OCI-LY7 (cell line): ENCODE results near the gene TOP2A. TPM values are rescaled to one million over a fixed set of nuclear protein-coding genes. Genes with fewer than 3 reads are reported as not detected.

ENCODE experiments used
- BruUV-seq: library from RNA; stranded (reverse); fragments of 400-500 nt; replicated peaks from 2 replicates; lab custom pipeline; 2021; lab: Mats Ljungman, UMichigan
- CTCF ChIA-PET: fragments of 300-600 bp; sonication (Branson Sonifier 250); formaldehyde crosslinking; loops from one replicate; lab custom pipeline; 2022; ENCODE audit warnings: antibody characterized with exemption; ENCODE audit not compliant: unreplicated experiment; lab: Charles Lee
- POLR2A ChIA-PET: fragments of 300-600 bp; sonication (Branson Sonifier 250); formaldehyde crosslinking; loops from one replicate; lab custom pipeline; 2022; ENCODE audit warnings: antibody characterized with exemption; lab: Charles Lee
- DNase-seq: peaks from one replicate; pipeline ENCODE4 v3.0.0-alpha.2; 2015; ENCODE audit warnings: low spot score
- H2AFZ ChIP-seq: fragments of 200-600 bp; sonication (generic), shearing (Covaris generic); 2 replicates; pipeline ENCODE4 v1.6.1; 2014; ENCODE audit warnings: mild to moderate bottlenecking, antibody characterized with exemption, low read length, moderate library complexity
- H3K27ac ChIP-seq: fragments of 200-600 bp; sonication (generic); 2 replicates; pipeline ENCODE4 v1.5.1; 2014; ENCODE audit warnings: mixed run types, low read depth, mild to moderate bottlenecking, moderate library complexity, low read length, inconsistent platforms; ENCODE audit not compliant: poor library complexity, severe bottlenecking
- H3K36me3 ChIP-seq: fragments of 200-600 bp; sonication (generic); 2 replicates; pipeline ENCODE4 v1.6.1; 2014; ENCODE audit warnings: mild to moderate bottlenecking, antibody characterized with exemption, low read length, moderate library complexity, mixed read lengths; ENCODE audit not compliant: insufficient read depth
- H3K4me1 ChIP-seq: fragments of 200-600 bp; sonication (generic); 2 replicates; pipeline ENCODE4 v1.5.1; 2014; ENCODE audit warnings: mild to moderate bottlenecking, low read length; ENCODE audit not compliant: insufficient read depth, poor library complexity, severe bottlenecking
- H3K4me2 ChIP-seq: fragments of 200-600 bp; sonication (generic); 2 replicates; pipeline ENCODE4 v1.6.1; 2014; ENCODE audit warnings: mild to moderate bottlenecking, low read length
- H3K4me3 ChIP-seq: fragments of 200-600 bp; sonication (generic); 2 replicates; pipeline ENCODE4 v1.5.1; 2014; ENCODE audit warnings: mild to moderate bottlenecking, low read depth, low read length; ENCODE audit not compliant: poor library complexity, severe bottlenecking
- H3K79me2 ChIP-seq: fragments of 200-600 bp; sonication (generic); 2 replicates; pipeline ENCODE4 v1.6.1; 2016; ENCODE audit warnings: low read depth, mild to moderate bottlenecking, low read length, moderate library complexity, mixed read lengths; ENCODE audit not compliant: insufficient read depth
- H3K9me2 ChIP-seq: fragments of 200-600 bp; sonication (generic); 2 replicates; pipeline ENCODE4 v1.6.1; 2016; ENCODE audit warnings: mild to moderate bottlenecking, low read length, mixed read lengths; ENCODE audit not compliant: insufficient read depth
- H3K9me3 ChIP-seq: fragments of 200-600 bp; sonication (generic); 2 replicates; pipeline ENCODE4 v1.6.1; 2014; ENCODE audit warnings: mild to moderate bottlenecking, mixed run types, low read length, mixed read lengths
- H4K20me1 ChIP-seq: fragments of 200-600 bp; sonication (generic); 2 replicates; pipeline ENCODE4 v1.6.1; 2014; ENCODE audit warnings: mild to moderate bottlenecking, antibody characterized with exemption, low read length, moderate library complexity, mixed read lengths; ENCODE audit not compliant: insufficient read depth
- EZH2phosphoT487 ChIP-seq: fragments of 200-600 bp; sonication (generic); IDR thresholded peaks from 2 replicates; pipeline ENCODE4 v1.6.1; 2018; ENCODE audit warnings: low read depth, borderline replicate concordance, mild to moderate bottlenecking, mixed run types, antibody characterized with exemption, low read length, moderate library complexity, mixed read lengths
- intact Hi-C: fragments of 100-400 bp; cut with micrococcal nuclease; formaldehyde crosslinking; loops from one replicate; pipeline ENCODE4 v1.10.0; 2022; ENCODE audit not compliant: unreplicated experiment
- total RNA-seq, 2 experiments: library from RNA; depleted of rRNA in 1 of 2; stranded (reverse); fragments of >200 nt in 1 of 2; shearing (Covaris generic) in 1 of 2; gene quantifications; 2 replicates each; pipeline ENCODE4 v1.2.3, GENCODE V29; 2014 to 2022
- TF ChIP-seq, protein P1 (sequence below): fragments of 200-600 bp; sonication (generic); conservative IDR thresholded peaks from 2 replicates; pipeline ENCODE4 v1.5.1; 2014; ENCODE audit warnings: mild to moderate bottlenecking, antibody characterized with exemption, low read length, moderate library complexity, mixed read lengths

The TOP2A gene
- total RNA-seq, 2 experiments from 2014 or later = 293 to 340 TPM

DNA sequence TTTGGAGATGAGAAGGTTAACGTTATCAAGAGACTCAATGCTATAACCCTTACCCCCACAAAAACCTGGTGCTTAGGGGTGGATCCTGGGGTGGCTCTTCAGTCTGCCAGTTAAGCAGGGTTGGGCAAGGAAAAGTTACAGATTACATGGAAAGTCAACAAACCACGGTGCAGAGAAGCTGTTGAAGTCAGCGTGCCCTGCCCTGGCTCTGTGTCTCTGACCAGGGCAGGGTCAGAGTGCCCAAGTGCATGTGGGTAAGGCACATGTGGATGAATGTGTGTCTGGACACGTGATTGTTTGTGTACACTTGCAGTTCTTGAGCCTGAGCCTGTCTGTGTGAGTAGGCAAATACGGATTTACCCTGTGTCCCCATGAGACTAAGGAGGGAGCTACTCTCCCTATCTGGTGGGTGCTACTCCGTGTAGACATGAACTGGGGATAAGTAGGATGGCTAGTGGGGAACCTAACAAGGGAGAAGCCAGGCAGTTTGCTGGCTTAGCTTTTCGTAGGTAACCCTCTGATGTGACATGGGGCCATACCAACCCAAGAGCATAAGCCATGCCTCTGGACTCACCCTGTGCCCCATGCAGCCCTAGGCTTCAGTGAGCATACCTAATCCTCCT lies 31.1 kb upstream of the TOP2A start:
- Histone ChIP-seq H3K4me3 (no peak overlapping the region), H3K9me3 (no peaks in the 10 kb centered on the region), H3K79me2 (no peaks in the 10 kb centered on the region), H3K9me2 (no peaks in the 10 kb centered on the region), H4K20me1 (no peaks in the 10 kb centered on the region), H2AFZ (no peak overlapping the region), H3K36me3 (no peaks in the 10 kb centered on the region), H3K4me2 (no peak overlapping the region), H3K27ac (no peak overlapping the region), H3K4me1 (no peaks in the 10 kb centered on the region)
- intact Hi-C loops = no loop called here
- TF ChIP-seq EZH2phosphoT487 = no peak
- TF ChIP-seq, protein P1, sequence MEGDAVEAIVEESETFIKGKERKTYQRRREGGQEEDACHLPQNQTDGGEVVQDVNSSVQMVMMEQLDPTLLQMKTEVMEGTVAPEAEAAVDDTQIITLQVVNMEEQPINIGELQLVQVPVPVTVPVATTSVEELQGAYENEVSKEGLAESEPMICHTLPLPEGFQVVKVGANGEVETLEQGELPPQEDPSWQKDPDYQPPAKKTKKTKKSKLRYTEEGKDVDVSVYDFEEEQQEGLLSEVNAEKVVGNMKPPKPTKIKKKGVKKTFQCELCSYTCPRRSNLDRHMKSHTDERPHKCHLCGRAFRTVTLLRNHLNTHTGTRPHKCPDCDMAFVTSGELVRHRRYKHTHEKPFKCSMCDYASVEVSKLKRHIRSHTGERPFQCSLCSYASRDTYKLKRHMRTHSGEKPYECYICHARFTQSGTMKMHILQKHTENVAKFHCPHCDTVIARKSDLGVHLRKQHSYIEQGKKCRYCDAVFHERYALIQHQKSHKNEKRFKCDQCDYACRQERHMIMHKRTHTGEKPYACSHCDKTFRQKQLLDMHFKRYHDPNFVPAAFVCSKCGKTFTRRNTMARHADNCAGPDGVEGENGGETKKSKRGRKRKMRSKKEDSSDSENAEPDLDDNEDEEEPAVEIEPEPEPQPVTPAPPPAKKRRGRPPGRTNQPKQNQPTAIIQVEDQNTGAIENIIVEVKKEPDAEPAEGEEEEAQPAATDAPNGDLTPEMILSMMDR = no peak
- ChIA-PET CTCF (no interaction called here), POLR2A (no interaction called here)
- no TSS peak for BruUV-seq
- no peak for DNase-seq

DNA sequence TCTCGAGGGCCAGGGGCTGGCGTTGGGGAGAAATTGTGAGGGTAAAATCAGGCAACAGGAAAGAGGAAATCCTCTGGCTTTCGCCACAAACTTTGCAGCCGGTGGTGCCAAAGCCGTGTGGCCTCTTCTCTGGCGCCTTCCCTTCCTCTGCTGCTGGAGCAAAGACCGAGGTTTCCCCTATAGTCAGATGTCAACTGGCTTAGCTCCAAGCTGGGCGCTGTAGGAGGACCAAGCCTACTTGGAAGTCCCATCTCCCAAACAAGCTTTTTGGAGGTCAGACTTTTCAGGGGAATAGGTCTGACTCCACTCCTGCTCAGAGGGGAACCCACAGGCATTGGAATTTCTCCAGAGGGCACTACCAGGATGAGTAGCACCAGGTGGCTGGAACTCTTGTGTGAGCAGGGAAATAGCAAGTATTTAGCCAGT lies 30.5 kb upstream of the TOP2A start:
- TF ChIP-seq, protein P1 = no peak
- TF ChIP-seq EZH2phosphoT487 = no peak

DNA sequence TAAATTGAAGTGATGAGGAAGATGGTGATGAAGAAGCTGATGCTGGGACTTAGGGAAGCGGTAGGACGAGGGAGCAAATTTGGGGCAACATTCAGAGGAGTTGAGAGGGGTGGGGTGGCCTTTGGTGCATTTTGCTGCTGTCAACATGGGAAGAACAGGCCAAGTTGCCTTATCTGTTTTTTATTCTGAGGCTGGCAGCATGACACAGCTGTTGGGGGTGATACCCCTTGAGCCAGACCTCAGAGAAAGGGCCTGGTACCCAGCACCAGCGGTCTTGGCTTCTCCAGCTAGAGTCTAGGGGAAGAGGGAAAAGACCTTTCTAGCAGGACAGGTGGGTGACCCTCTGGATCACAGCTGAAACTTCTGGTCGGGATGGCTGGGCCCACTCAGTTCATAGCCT lies 30.1 kb upstream of the TOP2A start:
- no peak overlapping the region for H3K27ac ChIP-seq
- H3K9me2 ChIP-seq = no peaks in the 10 kb centered on the region
- H3K36me3 ChIP-seq = no peaks in the 10 kb centered on the region
- TF ChIP-seq EZH2phosphoT487 = no peak
- TF ChIP-seq, protein P1 = no peak
- CTCF ChIA-PET = interaction anchor here (0.6 kb wide), 1 partner anchor 354 kb away, joined by 3 read pairs; no protein-coding TSS in a partner anchor
- DNase-seq = no peak
- no peaks in the 10 kb centered on the region for H3K79me2 ChIP-seq
- POLR2A ChIA-PET = no interaction called here
- no peak overlapping the region for H2AFZ ChIP-seq
- BruUV-seq = no TSS peak
- no peaks in the 10 kb centered on the region for H3K9me3 ChIP-seq
- intact Hi-C loops = no loop called here
- no peak overlapping the region for H3K4me3 ChIP-seq
- no peaks in the 10 kb centered on the region for H3K4me1 ChIP-seq
- no peaks in the 10 kb centered on the region for H4K20me1 ChIP-seq
- H3K4me2 ChIP-seq = no peak overlapping the region

More for the DNA sequence above, 30.5 kb upstream of the TOP2A start:
- Histone ChIP-seq H3K4me1 (no peaks in the 10 kb centered on the region), H3K4me2 (no peak overlapping the region), H3K27ac (no peak overlapping the region), H3K4me3 (no peak overlapping the region), H3K79me2 (no peaks in the 10 kb centered on the region), H3K9me3 (no peaks in the 10 kb centered on the region), H4K20me1 (no peaks in the 10 kb centered on the region), H2AFZ (no peak overlapping the region), H3K9me2 (no peaks in the 10 kb centered on the region), H3K36me3 (no peaks in the 10 kb centered on the region)
- POLR2A ChIA-PET = no interaction called here
- intact Hi-C loops = no loop called here
- BruUV-seq = no TSS peak
- CTCF ChIA-PET = no interaction called here
- no peak for DNase-seq
